Tibial nerve (tissue), 4 donors: ENCODE results near the gene PLA2R1.

Experiments used
- CTCF ChIP-seq, 5 experiments: fragments of 200-600 bp in 3 of 5; fragments of 450-650 bp in 2 of 5; sonication (generic) in 3 of 5; IDR thresholded peaks; one replicate each; pipeline ENCODE4 v1.5.1; 2016 to 2019; ENCODE audit warnings: antibody characterized with exemption in 5 of 5, mild to moderate bottlenecking in 3 of 5, moderate library complexity in 2 of 5
- EP300 ChIP-seq, 2 donors: sonication (generic); formaldehyde crosslinking; IDR thresholded peaks; one replicate each; pipeline ENCODE4 v1.6.1; 2017; ENCODE audit warnings: antibody characterized with exemption in 2 of 2, mild to moderate bottlenecking in 1 of 2
- POLR2A ChIP-seq, 2 donors: fragments of 450-650 bp; IDR thresholded peaks; one replicate each; pipeline ENCODE4 v1.6.1; 2017; ENCODE audit warnings: antibody characterized with exemption in 2 of 2, mild to moderate bottlenecking in 2 of 2, moderate library complexity in 2 of 2

DNA sequence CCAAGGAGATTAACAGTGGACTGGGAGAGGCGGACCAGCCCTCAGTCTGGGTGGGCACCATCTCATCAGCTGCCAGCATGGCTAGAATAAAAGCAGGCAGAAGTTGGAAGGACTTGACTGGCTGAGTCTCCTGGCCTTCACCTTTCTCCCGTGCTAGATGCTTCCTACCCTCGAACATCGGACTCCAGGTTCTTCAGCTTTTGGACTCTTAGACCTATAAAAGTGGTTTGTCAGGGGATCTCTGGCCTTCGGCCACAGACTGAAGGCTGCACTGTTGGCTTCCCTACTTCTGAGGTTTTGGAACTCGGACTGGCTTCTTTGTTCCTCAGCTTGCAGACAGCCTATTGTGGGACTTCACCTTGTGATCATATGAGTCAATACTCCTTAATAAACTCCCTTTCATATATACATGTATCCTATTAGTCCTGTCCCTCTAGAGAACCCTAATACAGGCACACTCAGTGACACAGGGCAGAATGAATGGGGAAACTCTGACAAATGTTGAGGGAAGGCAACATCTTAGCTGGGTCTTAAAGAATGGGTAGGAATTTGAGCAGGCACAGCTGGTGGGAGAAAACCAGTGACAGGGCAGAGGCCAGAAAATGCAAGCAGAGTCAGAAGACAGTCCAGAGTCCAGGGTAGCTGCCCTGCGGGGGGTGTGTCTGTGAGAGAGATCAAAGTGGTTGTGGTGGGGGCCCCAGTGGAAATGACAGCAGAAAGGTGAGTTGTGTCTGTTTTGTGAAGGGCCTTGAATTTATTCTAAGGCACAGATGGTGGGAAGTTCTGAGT is 156.3 kb downstream of the PLA2R1 start:
- TF ChIP-seq CTCF (IDR thresholded peaks at IDR 0.05), result no peak
- TF ChIP-seq POLR2A (IDR thresholded peaks at IDR 0.05), result no peak
- no peak for TF ChIP-seq EP300 (IDR thresholded peaks at IDR 0.05)
